ENCODE results near the gene GNPDA2.

DNA sequence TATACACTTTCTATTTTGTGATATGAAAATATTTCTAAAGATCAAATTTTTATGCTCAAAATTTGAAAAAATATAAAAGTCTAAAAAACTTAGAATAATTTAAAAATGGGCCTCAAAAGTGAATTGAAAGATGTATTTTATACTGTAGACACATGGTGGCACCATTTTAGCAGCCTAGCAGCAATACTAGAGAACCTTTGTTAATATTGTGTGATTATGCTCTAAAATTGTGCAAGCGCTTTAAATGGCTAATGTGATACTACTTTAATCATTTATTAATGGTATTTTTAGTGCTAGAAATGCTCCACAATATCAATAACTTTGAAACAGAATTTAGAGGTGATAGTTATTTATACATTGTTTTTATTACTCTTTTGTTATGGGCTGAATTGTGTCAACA, 51.9 kb downstream of the GNPDA2 start:
- TF ChIP-seq CTCF (IDR thresholded peaks at IDR 0.05; ENCODE audit: low read depth, low read length) (peak; percentile 34), EZH2phosphoT487 (IDR thresholded peaks at IDR 0.05; ENCODE audit: low read depth) (no peak)
